ENCODE results near the gene TOLLIP.

The TOLLIP gene

DNA sequence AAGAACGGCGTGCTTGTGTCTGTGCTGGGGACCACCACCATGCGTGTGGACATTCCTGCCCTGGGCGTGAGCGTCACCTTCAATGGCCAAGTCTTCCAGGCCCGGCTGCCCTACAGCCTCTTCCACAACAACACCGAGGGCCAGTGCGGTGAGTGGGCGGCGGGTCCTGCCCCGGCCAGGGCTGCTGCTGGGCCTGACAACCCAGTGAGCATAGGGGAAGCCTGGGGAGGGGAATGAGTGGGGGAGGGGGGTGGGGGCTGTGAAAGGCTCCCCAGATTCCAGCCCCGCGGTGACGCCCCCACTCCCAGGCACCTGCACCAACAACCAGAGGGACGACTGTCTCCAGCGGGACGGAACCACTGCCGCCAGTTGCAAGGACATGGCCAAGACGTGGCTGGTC lies 54.7 kb downstream of the TOLLIP start:
- Histone ChIP-seq H3K27ac (ENCODE audit: low read depth, low read length) (no peak overlapping the region), H3K36me3 (ENCODE audit: control insufficient read depth, insufficient read depth, low read length) (no peaks in the 10 kb centered on the region), H3K4me1 (ENCODE audit: control insufficient read depth, low read depth, low read length) (no peaks in the 10 kb centered on the region), H4K5ac (ENCODE audit: low read length) (no peak overlapping the region), H2BK120ac (ENCODE audit: low read depth, low read length) (no peak overlapping the region), H3K4me2 (ENCODE audit: low read length) (no peak overlapping the region), H2BK5ac (ENCODE audit: low read length) (no peak overlapping the region), H3K79me2 (ENCODE audit: control insufficient read depth, insufficient read depth, low read length) (no peaks in the 10 kb centered on the region), H3K4me3 (ENCODE audit: low read length) (no peak overlapping the region), H3K18ac (ENCODE audit: low read length) (no peak overlapping the region), H3K56ac (ENCODE audit: low read length) (no peak overlapping the region), H2BK15ac (replicated peaks; ENCODE audit: low read depth) (no peak overlapping the region), H4K8ac (ENCODE audit: low read depth, low read length) (no peak overlapping the region), H3K4ac (ENCODE audit: low read depth, low read length) (no peak overlapping the region), H3K27me3 (ENCODE audit: insufficient read depth, low read length, poor library complexity) (no peaks in the 10 kb centered on the region), H3K79me1 (ENCODE audit: low read length) (no peaks in the 10 kb centered on the region), H3K23ac (ENCODE audit: low read length) (no peak overlapping the region), H2AK5ac (ENCODE audit: low read length) (no peak overlapping the region), H3K9ac (ENCODE audit: low read length) (no peak overlapping the region)
- DNase-seq: no peak
- no CpG with 5 or more reads among the region's 19 CpGs for WGBS (ENCODE audit: extremely low coverage, insufficient coverage, low lambda C conversion rate)

DNA sequence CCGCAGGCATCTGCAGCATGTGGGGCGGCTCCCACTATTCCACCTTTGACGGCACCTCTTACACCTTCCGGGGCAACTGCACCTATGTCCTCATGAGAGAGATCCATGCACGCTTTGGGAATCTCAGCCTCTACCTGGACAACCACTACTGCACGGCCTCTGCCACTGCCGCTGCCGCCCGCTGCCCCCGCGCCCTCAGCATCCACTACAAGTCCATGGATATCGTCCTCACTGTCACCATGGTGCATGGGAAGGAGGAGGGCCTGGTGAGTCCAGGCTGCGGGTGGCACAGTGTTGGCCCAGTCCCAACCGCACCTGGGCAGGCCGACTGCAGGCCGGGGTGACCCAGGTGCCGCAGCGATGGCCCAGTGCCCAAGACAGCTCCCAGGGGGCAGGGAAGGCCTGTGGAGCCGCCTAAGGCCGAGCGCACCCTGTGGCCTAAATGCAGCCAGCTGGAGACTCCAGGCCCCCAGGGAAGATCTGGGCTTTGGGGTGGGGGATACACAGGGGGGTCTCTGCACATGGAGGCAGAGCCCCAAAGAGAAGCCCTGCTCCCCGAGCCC lies 55.3 kb downstream of the TOLLIP start:
- H2AK5ac ChIP-seq (ENCODE audit: low read length): no peak overlapping the region
- no peak overlapping the region for H3K4me2 ChIP-seq (ENCODE audit: low read length)
- no peak overlapping the region for H3K56ac ChIP-seq (ENCODE audit: low read length)
- H2BK15ac ChIP-seq (replicated peaks; ENCODE audit: low read depth): no peak overlapping the region
- no peaks in the 10 kb centered on the region for H3K36me3 ChIP-seq (ENCODE audit: control insufficient read depth, insufficient read depth, low read length)
- no peak overlapping the region for H3K4me3 ChIP-seq (ENCODE audit: low read length)
- H3K4ac ChIP-seq (ENCODE audit: low read depth, low read length): no peak overlapping the region
- H2BK5ac ChIP-seq (ENCODE audit: low read length): no peak overlapping the region
- no peak overlapping the region for H2BK120ac ChIP-seq (ENCODE audit: low read depth, low read length)
- WGBS (ENCODE audit: extremely low coverage, insufficient coverage, low lambda C conversion rate): no CpG with 5 or more reads among the region's 22 CpGs
- DNase-seq: no peak
- H3K9ac ChIP-seq (ENCODE audit: low read length): no peak overlapping the region
- no peaks in the 10 kb centered on the region for H3K79me2 ChIP-seq (ENCODE audit: control insufficient read depth, insufficient read depth, low read length)
- H3K18ac ChIP-seq (ENCODE audit: low read length): no peak overlapping the region
- no peaks in the 10 kb centered on the region for H3K27me3 ChIP-seq (ENCODE audit: insufficient read depth, low read length, poor library complexity)
- no peaks in the 10 kb centered on the region for H3K79me1 ChIP-seq (ENCODE audit: low read length)
- no peaks in the 10 kb centered on the region for H3K4me1 ChIP-seq (ENCODE audit: control insufficient read depth, low read depth, low read length)
- H4K5ac ChIP-seq (ENCODE audit: low read length): no peak overlapping the region
- no peak overlapping the region for H3K23ac ChIP-seq (ENCODE audit: low read length)
- H3K27ac ChIP-seq (ENCODE audit: low read depth, low read length): no peak overlapping the region
- no peak overlapping the region for H4K8ac ChIP-seq (ENCODE audit: low read depth, low read length)

DNA sequence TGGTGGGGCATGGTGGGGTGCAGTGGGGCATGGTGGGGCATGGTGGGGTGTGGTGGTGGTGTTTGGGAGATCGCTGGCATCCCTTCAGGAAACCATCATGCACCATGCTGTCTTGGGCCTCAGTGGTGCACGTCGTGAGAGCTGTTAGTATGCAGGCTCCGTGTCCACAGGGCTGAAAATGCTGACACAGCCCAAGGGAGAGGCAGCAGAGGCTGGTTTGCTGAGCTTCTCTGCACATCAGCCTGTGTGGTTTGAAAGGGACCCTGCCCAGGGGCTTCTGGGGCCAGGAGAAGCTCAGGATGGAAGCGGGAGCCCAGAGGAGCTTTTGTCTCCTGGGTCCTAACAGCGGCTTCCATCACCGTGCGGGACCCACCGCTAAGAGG lies 56.3 kb downstream of the TOLLIP start:
- Histone ChIP-seq H3K4me3 (ENCODE audit: low read length) (no peak overlapping the region), H3K18ac (ENCODE audit: low read length) (no peak overlapping the region), H3K27me3 (ENCODE audit: insufficient read depth, low read length, poor library complexity) (no peaks in the 10 kb centered on the region), H3K36me3 (ENCODE audit: control insufficient read depth, insufficient read depth, low read length) (no peaks in the 10 kb centered on the region), H3K23ac (ENCODE audit: low read length) (no peak overlapping the region), H2BK120ac (ENCODE audit: low read depth, low read length) (no peak overlapping the region), H3K4me1 (ENCODE audit: control insufficient read depth, low read depth, low read length) (no peaks in the 10 kb centered on the region), H2BK5ac (ENCODE audit: low read length) (no peak overlapping the region), H3K4ac (ENCODE audit: low read depth, low read length) (no peak overlapping the region), H3K79me2 (ENCODE audit: control insufficient read depth, insufficient read depth, low read length) (no peaks in the 10 kb centered on the region), H3K4me2 (ENCODE audit: low read length) (no peak overlapping the region), H4K5ac (ENCODE audit: low read length) (no peak overlapping the region), H3K27ac (ENCODE audit: low read depth, low read length) (no peak overlapping the region), H2AK5ac (ENCODE audit: low read length) (no peak overlapping the region), H3K9ac (ENCODE audit: low read length) (no peak overlapping the region), H4K8ac (ENCODE audit: low read depth, low read length) (no peak overlapping the region), H3K79me1 (ENCODE audit: low read length) (no peaks in the 10 kb centered on the region), H2BK15ac (replicated peaks; ENCODE audit: low read depth) (no peak overlapping the region), H3K56ac (ENCODE audit: low read length) (no peak overlapping the region)
- no CpG with 5 or more reads among the region's 9 CpGs for WGBS (ENCODE audit: extremely low coverage, insufficient coverage, low lambda C conversion rate)
- DNase-seq: no peak

DNA sequence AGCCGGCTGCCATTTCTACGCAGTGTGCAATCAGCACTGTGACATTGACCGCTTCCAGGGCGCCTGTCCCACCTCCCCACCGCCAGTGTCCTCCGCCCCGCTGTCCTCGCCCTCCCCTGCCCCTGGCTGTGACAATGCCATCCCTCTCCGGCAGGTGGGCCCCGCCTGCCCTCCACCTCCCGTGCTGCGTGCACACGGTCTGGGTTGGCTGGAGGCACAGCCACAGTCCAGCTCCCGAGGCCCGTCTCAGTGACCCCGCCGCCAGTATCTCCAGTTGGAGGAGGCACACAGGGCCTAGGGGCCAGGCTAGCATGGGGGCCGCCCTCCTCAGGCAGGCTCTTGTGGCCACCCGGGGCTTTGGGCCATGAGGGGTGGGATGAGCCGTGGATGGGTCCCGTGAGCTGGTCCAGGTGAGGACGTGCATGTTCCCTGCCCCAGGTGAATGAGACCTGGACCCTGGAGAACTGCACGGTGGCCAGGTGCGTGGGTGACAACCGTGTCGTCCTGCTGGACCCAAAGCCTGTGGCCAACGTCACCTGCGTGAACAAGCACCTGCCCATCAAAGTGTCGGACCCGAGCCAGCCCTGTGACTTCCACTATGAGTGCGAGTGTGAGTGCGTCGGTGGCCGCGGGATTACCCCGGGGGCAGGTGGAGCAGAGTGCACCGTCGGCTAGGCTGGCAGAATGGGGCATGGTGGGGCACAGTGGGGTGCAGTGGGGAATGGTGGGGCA lies 56.9 kb downstream of the TOLLIP start:
- WGBS (ENCODE audit: extremely low coverage, insufficient coverage, low lambda C conversion rate): no CpG with 5 or more reads among the region's 38 CpGs
- H3K4me3 ChIP-seq (ENCODE audit: low read length): no peak overlapping the region
- H3K36me3 ChIP-seq (ENCODE audit: control insufficient read depth, insufficient read depth, low read length): no peaks in the 10 kb centered on the region
- H3K4me1 ChIP-seq (ENCODE audit: control insufficient read depth, low read depth, low read length): no peaks in the 10 kb centered on the region
- no peaks in the 10 kb centered on the region for H3K79me2 ChIP-seq (ENCODE audit: control insufficient read depth, insufficient read depth, low read length)
- no peak for DNase-seq
- no peak overlapping the region for H4K8ac ChIP-seq (ENCODE audit: low read depth, low read length)
- H3K9ac ChIP-seq (ENCODE audit: low read length): no peak overlapping the region
- no peaks in the 10 kb centered on the region for H3K79me1 ChIP-seq (ENCODE audit: low read length)
- no peak overlapping the region for H2BK5ac ChIP-seq (ENCODE audit: low read length)
- H2BK120ac ChIP-seq (ENCODE audit: low read depth, low read length): no peak overlapping the region
- H2BK15ac ChIP-seq (replicated peaks; ENCODE audit: low read depth): no peak overlapping the region
- no peaks in the 10 kb centered on the region for H3K27me3 ChIP-seq (ENCODE audit: insufficient read depth, low read length, poor library complexity)
- no peak overlapping the region for H3K4me2 ChIP-seq (ENCODE audit: low read length)
- no peak overlapping the region for H4K5ac ChIP-seq (ENCODE audit: low read length)
- no peak overlapping the region for H3K4ac ChIP-seq (ENCODE audit: low read depth, low read length)
- no peak overlapping the region for H3K27ac ChIP-seq (ENCODE audit: low read depth, low read length)
- no peak overlapping the region for H3K18ac ChIP-seq (ENCODE audit: low read length)
- no peak overlapping the region for H3K23ac ChIP-seq (ENCODE audit: low read length)
- H3K56ac ChIP-seq (ENCODE audit: low read length): no peak overlapping the region
- H2AK5ac ChIP-seq (ENCODE audit: low read length): no peak overlapping the region

DNA sequence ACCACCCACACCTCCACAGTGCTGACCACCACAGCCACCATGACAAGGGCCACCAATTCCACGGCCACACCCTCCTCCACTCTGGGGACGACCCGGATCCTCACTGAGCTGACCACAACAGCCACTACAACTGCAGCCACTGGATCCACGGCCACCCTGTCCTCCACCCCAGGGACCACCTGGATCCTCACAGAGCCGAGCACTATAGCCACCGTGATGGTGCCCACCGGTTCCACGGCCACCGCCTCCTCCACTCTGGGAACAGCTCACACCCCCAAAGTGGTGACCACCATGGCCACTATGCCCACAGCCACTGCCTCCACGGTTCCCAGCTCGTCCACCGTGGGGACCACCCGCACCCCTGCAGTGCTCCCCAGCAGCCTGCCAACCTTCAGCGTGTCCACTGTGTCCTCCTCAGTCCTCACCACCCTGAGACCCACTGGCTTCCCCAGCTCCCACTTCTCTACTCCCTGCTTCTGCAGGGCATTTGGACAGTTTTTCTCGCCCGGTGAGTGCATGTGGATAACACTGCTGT lies 58.1 kb downstream of the TOLLIP start:
- no peaks in the 10 kb centered on the region for H3K27me3 ChIP-seq (ENCODE audit: insufficient read depth, low read length, poor library complexity)
- H3K9ac ChIP-seq (ENCODE audit: low read length): no peak overlapping the region
- no peak for DNase-seq
- WGBS (ENCODE audit: extremely low coverage, insufficient coverage, low lambda C conversion rate): no CpG with 5 or more reads among the region's 16 CpGs
- H3K4me1 ChIP-seq (ENCODE audit: control insufficient read depth, low read depth, low read length): no peaks in the 10 kb centered on the region
- no peak overlapping the region for H3K4me3 ChIP-seq (ENCODE audit: low read length)
- H4K5ac ChIP-seq (ENCODE audit: low read length): no peak overlapping the region
- H3K36me3 ChIP-seq (ENCODE audit: control insufficient read depth, insufficient read depth, low read length): no peaks in the 10 kb centered on the region
- no peaks in the 10 kb centered on the region for H3K79me2 ChIP-seq (ENCODE audit: control insufficient read depth, insufficient read depth, low read length)
- H3K27ac ChIP-seq (ENCODE audit: low read depth, low read length): no peak overlapping the region
- H2BK5ac ChIP-seq (ENCODE audit: low read length): no peak overlapping the region
- H3K4me2 ChIP-seq (ENCODE audit: low read length): no peak overlapping the region
- no peak overlapping the region for H2BK120ac ChIP-seq (ENCODE audit: low read depth, low read length)
- H3K56ac ChIP-seq (ENCODE audit: low read length): no peak overlapping the region
- H3K18ac ChIP-seq (ENCODE audit: low read length): no peak overlapping the region
- H3K23ac ChIP-seq (ENCODE audit: low read length): no peak overlapping the region
- H4K8ac ChIP-seq (ENCODE audit: low read depth, low read length): no peak overlapping the region
- no peak overlapping the region for H3K4ac ChIP-seq (ENCODE audit: low read depth, low read length)
- H2AK5ac ChIP-seq (ENCODE audit: low read length): no peak overlapping the region
- no peak overlapping the region for H2BK15ac ChIP-seq (replicated peaks; ENCODE audit: low read depth)
- no peaks in the 10 kb centered on the region for H3K79me1 ChIP-seq (ENCODE audit: low read length)

Measured in mesendoderm (in vitro differentiated cells).